ENCODE data around the gene CDKAL1.

DNA sequence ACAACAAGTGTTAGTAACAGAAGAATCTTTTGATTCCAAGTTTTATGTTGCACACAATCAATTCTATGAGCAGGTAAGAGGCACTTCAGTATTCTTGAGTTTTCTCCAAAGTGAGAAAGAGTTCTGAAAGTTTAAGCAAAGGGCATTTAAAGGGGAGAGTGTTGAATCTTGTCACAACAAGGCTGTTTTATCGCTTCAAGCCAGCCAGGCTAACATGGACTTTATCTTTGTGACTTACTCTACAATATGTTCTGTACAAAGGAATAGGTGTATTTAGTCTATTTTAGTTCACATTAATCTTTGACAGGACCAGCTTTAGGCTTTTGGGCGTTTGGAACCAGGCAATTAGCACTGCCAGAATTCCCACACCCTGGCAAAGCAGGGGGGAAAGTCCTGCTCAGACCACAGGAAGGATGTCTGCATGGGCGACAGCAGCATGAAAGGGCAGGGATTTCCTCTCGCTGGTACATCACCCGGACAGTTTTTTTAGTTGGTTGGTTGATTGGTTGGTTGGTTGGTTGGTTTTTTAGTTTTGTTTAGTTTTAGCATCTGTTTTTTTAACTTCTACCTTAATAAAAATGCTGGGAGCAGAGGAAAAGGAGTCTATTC, 663.9 kb downstream of the CDKAL1 start:
- TF ChIP-seq EZH2phosphoT487 (IDR thresholded peaks at IDR 0.05; ENCODE audit: low read length) (no peak), EZH2 (optimal IDR thresholded peaks at IDR 0.05; ENCODE audit: low read depth, low read length) (no peak)
- TF ChIP-seq, protein P1, sequence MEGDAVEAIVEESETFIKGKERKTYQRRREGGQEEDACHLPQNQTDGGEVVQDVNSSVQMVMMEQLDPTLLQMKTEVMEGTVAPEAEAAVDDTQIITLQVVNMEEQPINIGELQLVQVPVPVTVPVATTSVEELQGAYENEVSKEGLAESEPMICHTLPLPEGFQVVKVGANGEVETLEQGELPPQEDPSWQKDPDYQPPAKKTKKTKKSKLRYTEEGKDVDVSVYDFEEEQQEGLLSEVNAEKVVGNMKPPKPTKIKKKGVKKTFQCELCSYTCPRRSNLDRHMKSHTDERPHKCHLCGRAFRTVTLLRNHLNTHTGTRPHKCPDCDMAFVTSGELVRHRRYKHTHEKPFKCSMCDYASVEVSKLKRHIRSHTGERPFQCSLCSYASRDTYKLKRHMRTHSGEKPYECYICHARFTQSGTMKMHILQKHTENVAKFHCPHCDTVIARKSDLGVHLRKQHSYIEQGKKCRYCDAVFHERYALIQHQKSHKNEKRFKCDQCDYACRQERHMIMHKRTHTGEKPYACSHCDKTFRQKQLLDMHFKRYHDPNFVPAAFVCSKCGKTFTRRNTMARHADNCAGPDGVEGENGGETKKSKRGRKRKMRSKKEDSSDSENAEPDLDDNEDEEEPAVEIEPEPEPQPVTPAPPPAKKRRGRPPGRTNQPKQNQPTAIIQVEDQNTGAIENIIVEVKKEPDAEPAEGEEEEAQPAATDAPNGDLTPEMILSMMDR (IDR thresholded peaks at IDR 0.05; ENCODE audit: low read length) = no peak
